GM19035 (cell line): ENCODE data around the gene C16orf90.
"Not testable (repeated sequence)": the region's sequence is repeated elsewhere in the genome, so short reads cannot be mapped to it uniquely, and the experiment has no call there.

ENCODE experiments used
- ATAC-seq: cut with Tn5 transposase; IDR thresholded peaks from one replicate; pipeline ENCODE4 v1.9.1; 2021; ENCODE audit not compliant: unreplicated experiment

Gene C16orf90

DNA sequence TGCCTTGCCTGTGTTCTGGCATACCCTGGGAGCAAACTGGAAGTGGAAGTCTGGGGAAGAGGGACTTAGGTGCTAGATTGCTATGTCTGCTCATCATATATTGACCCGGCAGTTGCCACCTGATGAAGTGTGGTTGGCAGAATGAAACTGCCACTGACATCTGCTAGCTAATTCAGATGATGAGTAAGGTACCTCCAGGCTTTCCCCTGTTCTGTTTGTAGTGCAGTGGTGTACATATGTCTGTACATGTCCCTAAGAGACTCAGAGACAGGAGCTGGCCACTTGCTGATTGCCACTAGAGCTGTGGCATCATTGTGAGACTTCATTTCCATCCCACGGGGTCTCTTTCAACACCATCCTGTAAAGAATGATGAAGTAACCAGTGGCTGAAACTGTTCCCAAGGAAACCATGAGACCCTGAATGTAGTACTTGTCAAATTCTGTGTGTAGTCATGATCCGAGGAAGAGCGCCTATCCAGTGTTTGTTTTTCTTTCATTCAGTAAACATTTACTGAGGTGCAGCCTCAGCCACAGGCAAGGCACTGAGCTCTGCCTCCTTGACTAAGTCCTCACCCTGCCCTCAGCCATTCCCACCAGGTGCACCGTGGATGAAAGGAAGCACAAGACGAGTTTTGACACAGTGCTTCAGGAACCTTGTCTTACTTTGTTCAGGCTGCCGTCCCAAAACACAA is 18.7 kb upstream of the C16orf90 start:
- no peak for ATAC-seq

- ATAC-seq, result no peak
Measured at GRCh38 chr16:3511286-3512180, 16.2 kb upstream of the C16orf90 start.

DNA sequence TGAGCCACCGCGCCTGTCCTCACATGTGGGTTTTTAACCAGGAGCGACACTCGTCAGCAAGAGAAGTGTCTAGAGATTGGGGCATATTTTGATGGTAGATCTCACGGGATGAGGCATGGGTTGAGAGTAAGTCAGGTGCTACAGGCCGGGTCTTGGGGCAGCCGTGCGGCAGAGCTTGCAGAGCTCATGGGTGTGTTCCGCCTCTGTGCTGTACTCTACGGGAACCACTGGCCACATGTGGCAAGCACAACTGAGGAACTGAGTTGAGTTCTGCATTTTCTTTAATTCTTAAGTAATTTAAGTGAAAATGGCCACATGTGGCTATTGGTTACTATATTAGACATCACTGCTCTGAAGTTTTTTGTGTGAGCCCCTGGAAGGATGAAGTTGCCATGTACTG is 15.1 kb upstream of the C16orf90 start:
- ATAC-seq, result no peak

GRCh38 chr16:3509470-3509928 is 14.2 kb upstream of the C16orf90 start:
- no peak for ATAC-seq

GRCh38 chr16:3508736-3509135 is 13.4 kb upstream of the C16orf90 start:
- ATAC-seq, result no peak

- no peak for ATAC-seq
Measured at GRCh38 chr16:3503523-3503922, 8.2 kb upstream of the C16orf90 start.

- no peak for ATAC-seq
Measured at GRCh38 chr16:3501783-3502400, 6.6 kb upstream of the C16orf90 start.

- not testable (repeated sequence) for ATAC-seq
Measured at GRCh38 chr16:3501412-3501761, 6.1 kb upstream of the C16orf90 start.

DNA sequence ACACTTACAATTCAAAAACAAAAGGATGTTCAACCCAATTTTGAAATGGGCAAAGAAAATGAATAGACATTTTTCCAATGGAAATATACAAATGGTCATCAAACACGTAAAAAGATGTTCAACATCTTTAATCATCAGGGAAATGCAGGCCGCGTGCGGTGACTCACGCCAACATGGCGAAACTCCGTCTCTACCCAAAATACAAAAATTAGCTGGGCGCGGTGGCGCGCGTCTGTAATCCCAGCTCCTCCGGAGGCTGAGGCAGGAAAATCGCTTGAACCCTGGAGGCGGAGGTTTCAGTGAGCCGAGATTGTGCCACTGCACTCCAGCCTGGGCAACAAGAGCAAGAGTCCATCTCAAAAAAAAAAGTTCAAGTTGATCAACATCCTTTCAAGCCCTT is 3.7 kb upstream of the C16orf90 start:
- ATAC-seq, result no peak

GRCh38 chr16:3497771-3498170 is 2.5 kb upstream of the C16orf90 start:
- ATAC-seq, result no peak

DNA sequence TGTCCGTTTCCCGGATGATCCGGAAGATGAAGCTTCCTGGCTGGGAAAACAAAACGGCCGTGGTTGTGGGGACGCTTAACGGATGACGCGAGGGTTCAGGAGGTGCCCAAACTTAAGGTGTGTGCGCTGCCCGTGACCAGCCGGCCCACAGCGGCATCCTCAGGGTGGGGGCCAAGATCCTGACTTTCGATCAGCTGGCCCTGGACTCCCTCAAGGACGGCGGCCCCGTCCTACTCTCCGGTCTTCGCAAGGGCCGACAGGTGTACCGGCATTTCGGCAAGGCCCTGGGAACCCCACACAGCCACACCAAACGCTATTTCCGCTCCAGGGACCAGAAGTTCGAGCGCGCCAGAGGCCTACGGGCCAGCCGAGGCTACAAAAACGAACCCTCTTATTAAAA is 1.1 kb upstream of the C16orf90 start:
- ATAC-seq, result no peak

DNA sequence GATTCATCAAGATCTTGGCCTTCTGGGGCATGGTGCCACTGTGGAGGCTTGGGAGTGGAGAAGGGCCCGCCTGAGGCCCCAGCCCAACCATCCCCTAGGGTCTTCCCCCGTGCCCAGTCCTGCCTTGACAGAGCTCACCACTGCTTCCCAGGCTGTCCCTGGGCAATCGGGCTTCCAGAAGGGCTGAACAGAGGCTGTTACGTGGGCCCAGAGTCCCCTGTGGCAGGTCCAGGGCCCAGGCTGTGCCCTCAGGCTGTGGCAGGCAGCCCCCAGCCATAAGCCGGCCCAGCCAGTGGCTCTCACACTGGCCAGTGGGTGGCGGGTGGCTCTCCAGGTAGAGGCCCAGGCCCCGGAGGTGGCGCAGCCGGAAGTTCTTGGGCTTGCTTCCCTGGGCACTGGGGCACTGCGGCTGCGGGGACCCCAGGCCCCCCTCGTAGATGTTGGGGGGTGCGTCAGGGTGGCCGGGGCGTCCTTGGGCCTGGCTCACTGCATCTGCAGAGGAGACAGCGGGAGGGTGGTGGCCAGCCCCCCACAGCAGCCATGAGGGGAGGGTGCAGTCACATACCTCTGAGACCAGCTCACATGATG is 809 bp downstream of the C16orf90 start:
- ATAC-seq, result no peak

GRCh38 chr16:3492356-3492755 is 2.9 kb downstream of the C16orf90 start:
- ATAC-seq, result no peak

DNA sequence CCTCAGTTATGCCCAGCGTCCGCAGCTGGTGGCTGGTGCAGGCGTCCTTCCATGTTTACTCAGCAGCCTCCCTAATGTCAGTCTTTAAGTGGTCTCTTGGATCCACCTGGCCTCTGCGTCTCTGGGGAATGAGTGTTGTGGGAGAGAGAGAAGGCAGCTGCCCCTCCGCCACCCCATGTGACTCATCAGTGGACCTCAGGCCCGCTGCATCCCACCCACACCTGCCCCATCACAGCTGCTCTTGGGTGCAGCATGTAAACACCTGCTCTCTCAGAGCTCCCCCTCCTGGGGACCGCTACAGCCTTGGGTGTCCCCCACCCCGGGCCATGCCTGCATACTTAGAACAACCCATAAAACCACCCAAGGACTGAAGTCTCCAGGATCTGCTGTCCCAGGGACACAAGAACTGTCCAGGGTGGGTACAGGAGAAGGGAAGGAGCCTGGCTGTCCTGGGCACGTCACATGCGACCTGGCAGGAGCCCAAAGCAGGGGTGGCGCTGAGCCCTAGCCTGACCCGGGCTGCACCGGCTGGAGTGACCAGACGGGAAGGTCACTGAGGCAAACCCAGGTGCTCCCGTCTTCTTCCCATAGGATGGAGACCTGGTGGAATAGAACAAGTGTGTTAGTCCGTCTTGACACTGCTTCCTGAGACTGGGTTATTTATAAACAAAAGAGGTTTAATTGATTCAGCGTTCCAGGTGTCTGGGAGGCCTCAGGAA is 4.2 kb downstream of the C16orf90 start:
- no peak for ATAC-seq

- no peak for ATAC-seq
Measured at GRCh38 chr16:3488801-3489200, 6.5 kb downstream of the C16orf90 start.

DNA sequence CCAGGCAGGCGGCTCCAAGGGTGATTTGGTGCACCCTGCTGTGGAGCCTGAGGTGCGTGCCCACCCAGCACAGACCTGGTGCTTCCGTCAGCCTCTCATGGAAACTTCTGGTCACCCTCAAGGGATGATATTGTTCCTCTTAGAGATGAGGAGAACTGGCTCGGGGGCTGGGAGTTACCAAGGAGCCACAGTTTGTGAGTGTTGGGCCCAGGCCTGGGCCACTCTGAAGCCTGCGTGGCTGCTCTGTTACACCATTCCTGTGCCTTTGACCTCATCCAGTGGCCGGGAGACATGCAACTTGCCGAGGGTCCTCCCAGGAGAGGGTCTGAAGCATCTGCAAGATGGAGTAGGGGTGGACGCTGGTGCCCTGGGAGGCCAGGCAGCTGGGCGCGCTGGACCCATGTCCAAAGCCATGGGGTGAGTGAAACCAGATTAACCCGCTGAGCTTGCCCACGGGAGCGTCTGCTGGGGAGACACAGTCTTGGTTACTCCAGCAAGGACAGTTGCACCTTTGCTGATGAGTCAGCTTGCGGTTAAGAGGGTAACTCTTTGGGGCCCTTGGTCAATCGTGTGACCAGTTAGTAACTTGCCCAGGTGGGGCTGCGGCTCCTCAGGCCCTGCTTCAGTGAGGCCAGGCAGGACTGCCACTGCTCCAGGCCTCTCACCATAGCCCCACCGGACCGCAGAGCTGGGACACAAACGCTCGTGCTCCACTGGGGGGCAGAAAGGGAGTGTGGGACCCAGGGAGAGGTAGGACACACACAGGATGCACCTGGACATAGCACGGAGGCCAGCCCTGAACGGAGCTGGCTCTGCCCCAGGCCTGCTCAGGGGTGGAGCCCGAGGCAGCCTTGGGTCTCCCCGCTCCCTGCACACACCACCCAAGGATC is 7.5 kb downstream of the C16orf90 start:
- ATAC-seq, result no peak

- ATAC-seq, result no peak
Measured at GRCh38 chr16:3486506-3487215, 8.6 kb downstream of the C16orf90 start.

DNA sequence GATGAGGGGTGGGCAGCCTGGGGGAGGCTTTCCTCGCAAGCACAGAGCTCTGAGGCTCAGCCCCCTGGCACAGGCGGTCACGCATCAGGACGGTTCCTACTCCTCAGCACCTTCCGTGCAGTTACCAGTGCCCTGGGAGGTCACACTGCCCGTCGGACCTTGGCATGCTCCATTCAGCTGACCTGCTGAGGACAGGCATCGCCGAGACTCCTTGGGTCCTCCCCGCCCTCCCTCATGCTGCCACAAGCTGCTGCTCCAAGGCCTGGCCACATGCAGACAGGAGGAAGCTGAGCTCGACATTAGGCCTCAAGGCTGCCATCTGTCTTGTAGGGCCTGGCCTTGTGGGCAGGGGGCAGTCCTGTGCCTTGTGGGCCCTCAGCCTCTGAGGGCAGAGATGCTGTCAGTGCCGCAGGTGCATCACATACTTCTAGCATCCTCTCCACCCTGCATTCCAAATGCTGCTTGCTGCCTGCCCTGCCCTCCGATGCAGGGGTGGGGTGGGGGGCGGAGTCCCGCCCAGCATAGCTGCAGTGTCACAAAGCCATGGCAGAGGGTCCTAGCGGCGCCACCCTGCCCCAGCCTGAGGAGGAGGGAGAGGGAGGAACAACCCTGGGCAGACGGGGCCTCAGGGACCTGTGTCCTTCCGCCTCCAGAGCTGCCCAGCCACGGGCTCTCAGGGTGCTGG is 9.3 kb downstream of the C16orf90 start:
- ATAC-seq, result no peak
